Ascending aorta (tissue), 2 donors: ENCODE results near the gene RELL1. TPM values are rescaled to one million over a fixed set of nuclear protein-coding genes. Genes with fewer than 3 reads are reported as not detected.

Experiments used
- DNase-seq, 2 donors: peaks; one replicate each; pipeline ENCODE4 v3.0.0-alpha.2; 2019; ENCODE audit warnings: low spot score in 2 of 2
- H3K27ac ChIP-seq, 2 donors: fragments of 200-600 bp; sonication (generic); one replicate each; pipeline ENCODE4 v1.5.1; 2016 to 2017; ENCODE audit warnings: mild to moderate bottlenecking in 1 of 2
- H3K27me3 ChIP-seq: fragments of 200-600 bp; sonication (generic); one replicate; pipeline ENCODE4 v1.5.1; 2017
- H3K36me3 ChIP-seq, 2 donors: fragments of 200-600 bp; sonication (generic); one replicate each; pipeline ENCODE4 v1.5.1; 2016
- H3K4me1 ChIP-seq, 2 donors: fragments of 200-600 bp; sonication (generic); one replicate each; pipeline ENCODE4 v1.5.1; 2016 to 2017; ENCODE audit warnings: mild to moderate bottlenecking in 1 of 2
- H3K4me3 ChIP-seq, 2 donors: fragments of 200-600 bp; sonication (generic); one replicate each; pipeline ENCODE4 v1.5.1; 2016 to 2017; ENCODE audit warnings: mild to moderate bottlenecking in 1 of 2
- H3K9me3 ChIP-seq, 2 donors: fragments of 200-600 bp; sonication (generic); one replicate each; pipeline ENCODE4 v1.5.1; 2016
- CTCF ChIP-seq, 3 experiments: fragments of 200-600 bp in 2 of 3; fragments of 450-650 bp in 1 of 3; sonication (generic) in 2 of 3; IDR thresholded peaks; one replicate each; pipeline ENCODE4 v1.5.1; 2016 to 2019; ENCODE audit warnings: antibody characterized with exemption in 3 of 3, mild to moderate bottlenecking in 1 of 3, moderate library complexity in 1 of 3
- intact Hi-C: fragments of 100-400 bp; cut with DNase I; formaldehyde crosslinking; loops from one replicate; pipeline ENCODE4 v1.15.1; 2023
- total RNA-seq: library from RNA; depleted of rRNA; stranded (reverse); fragments of >200 nt; gene quantifications from one replicate; pipeline ENCODE4 v1.1.0, GENCODE V29; 2016

RELL1 gene
- total RNA-seq, 1 donor from 2014 or later: 61.5 TPM

- Histone ChIP-seq H3K36me3 (peaks cover 0 to 7% of the 10 kb centered on the region in 2 donors), H3K27ac (no peak overlapping the region), H3K9me3 (no peaks in the 10 kb centered on the region), H3K4me1 (no peaks in the 10 kb centered on the region), H3K4me3 (no peak overlapping the region), H3K27me3 (no peaks in the 10 kb centered on the region)
- DNase-seq: no peak
- intact Hi-C loops: no loop called here
- TF ChIP-seq CTCF (IDR thresholded peaks at IDR 0.05): no peak
Measured at GRCh38 chr4:37625499-37625898, 60.7 kb downstream of the RELL1 start.

- H3K27me3 ChIP-seq: no peaks in the 10 kb centered on the region
- TF ChIP-seq CTCF (IDR thresholded peaks at IDR 0.05): no peak
- no peak overlapping the region for H3K4me3 ChIP-seq
- no peak overlapping the region for H3K27ac ChIP-seq
- intact Hi-C loops: no loop called here
- DNase-seq: no peak
- H3K4me1 ChIP-seq: no peaks in the 10 kb centered on the region
- no peaks in the 10 kb centered on the region for H3K36me3 ChIP-seq
- H3K9me3 ChIP-seq: no peaks in the 10 kb centered on the region
Measured at GRCh38 chr4:37623940-37624339, 62.2 kb downstream of the RELL1 start.

- no peak for DNase-seq
- Histone ChIP-seq H3K36me3 (no peaks in the 10 kb centered on the region), H3K4me1 (no peaks in the 10 kb centered on the region), H3K27ac (no peak overlapping the region), H3K27me3 (no peaks in the 10 kb centered on the region), H3K4me3 (no peak overlapping the region), H3K9me3 (no peaks in the 10 kb centered on the region)
- TF ChIP-seq CTCF (IDR thresholded peaks at IDR 0.05): no peak
- intact Hi-C loops: no loop called here
Measured at GRCh38 chr4:37623125-37623524, 63.1 kb downstream of the RELL1 start.

GRCh38 chr4:37620176-37620575 lies 66.0 kb downstream of the RELL1 start:
- DNase-seq: no peak
- no peak overlapping the region for H3K4me3 ChIP-seq
- no peaks in the 10 kb centered on the region for H3K36me3 ChIP-seq
- no peak for TF ChIP-seq CTCF (IDR thresholded peaks at IDR 0.05)
- H3K27me3 ChIP-seq: no peaks in the 10 kb centered on the region
- no peak overlapping the region for H3K27ac ChIP-seq
- no peaks in the 10 kb centered on the region for H3K9me3 ChIP-seq
- H3K4me1 ChIP-seq: no peaks in the 10 kb centered on the region
- intact Hi-C loops: no loop called here

- no peaks in the 10 kb centered on the region for H3K36me3 ChIP-seq
- H3K27me3 ChIP-seq: no peaks in the 10 kb centered on the region
- intact Hi-C loops: no loop called here
- H3K4me1 ChIP-seq: no peaks in the 10 kb centered on the region
- no peak overlapping the region for H3K27ac ChIP-seq
- no peak for TF ChIP-seq CTCF (IDR thresholded peaks at IDR 0.05)
- H3K4me3 ChIP-seq: no peak overlapping the region
- no peaks in the 10 kb centered on the region for H3K9me3 ChIP-seq
- DNase-seq: no peak
Measured at GRCh38 chr4:37615720-37616063, 70.5 kb downstream of the RELL1 start.

- no peak overlapping the region for H3K4me3 ChIP-seq
Measured at GRCh38 chr4:37615059-37615719, 71.0 kb downstream of the RELL1 start.

More at GRCh38 chr4:37615059-37615719, 71.0 kb downstream of the RELL1 start:
- H3K27ac ChIP-seq: no peak overlapping the region
- no peaks in the 10 kb centered on the region for H3K4me1 ChIP-seq
- intact Hi-C loops: no loop called here
- no peaks in the 10 kb centered on the region for H3K9me3 ChIP-seq
- no peaks in the 10 kb centered on the region for H3K36me3 ChIP-seq
- H3K27me3 ChIP-seq: no peaks in the 10 kb centered on the region
- DNase-seq: no peak
- no peak for TF ChIP-seq CTCF (IDR thresholded peaks at IDR 0.05)
